Brain microvascular endothelial cell (primary cell): ENCODE measurements around the gene GIN1.

ENCODE experiments used
- DNase-seq: peaks from one replicate; pipeline ENCODE4 v3.0.0-alpha.2; 2020
- H3K27ac ChIP-seq: fragments of 250-450 bp; sonication (Bioruptor Pico); 2 replicates; pipeline ENCODE4 v1.5.1; 2020; ENCODE audit warnings: mild to moderate bottlenecking, moderate library complexity
- H3K27me3 ChIP-seq: fragments of 250-450 bp; sonication (Bioruptor Pico); replicated peaks from 2 replicates; pipeline ENCODE4 v1.5.1; 2020; ENCODE audit warnings: mild to moderate bottlenecking
- H3K36me3 ChIP-seq: fragments of 250-450 bp; sonication (Bioruptor Pico); replicated peaks from 2 replicates; pipeline ENCODE4 v1.5.1; 2020; ENCODE audit warnings: mild to moderate bottlenecking
- H3K4me3 ChIP-seq: 2 replicates; pipeline ENCODE4 v1.5.1; 2011; ENCODE audit warnings: low read depth, mild to moderate bottlenecking, control low read depth, low read length, moderate library complexity
- in situ Hi-C: cut with HindIII; loops from 2 replicates; pipeline ENCODE4 v1.10.0; 2017; ENCODE audit warnings: low sequenced_read_pairs, low pct_ligation_motif_present
- TF ChIP-seq, protein P1 (sequence below): IDR thresholded peaks from 2 replicates; pipeline ENCODE4 v1.5.1; 2011; ENCODE audit warnings: low read depth, mild to moderate bottlenecking, moderate library complexity, low read length, control low read depth, inconsistent platforms; ENCODE audit errors: missing control alignments

The GIN1 gene

DNA sequence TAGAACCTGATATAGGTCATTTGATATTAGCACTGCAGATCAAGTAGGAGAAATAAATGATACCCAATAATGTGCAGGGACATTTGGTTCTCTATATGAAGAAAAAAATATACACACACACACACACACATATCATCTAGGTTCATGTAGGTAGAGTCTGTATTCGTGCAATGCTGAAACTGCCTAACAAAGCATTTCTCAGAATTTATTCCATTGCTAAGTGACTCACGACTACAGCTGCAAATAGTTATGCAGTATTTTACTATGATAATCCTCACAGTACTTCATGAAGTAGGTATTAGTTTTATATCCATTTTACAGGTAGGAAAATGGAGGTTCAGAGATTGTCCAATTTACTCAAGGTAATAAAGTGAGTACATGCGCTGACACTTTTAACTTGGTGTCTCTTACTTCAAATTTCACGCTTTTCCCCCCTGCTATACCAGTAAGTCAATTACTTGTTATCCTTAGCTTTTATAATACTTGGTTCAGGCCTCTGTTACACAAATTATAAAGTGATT, 2.4 kb downstream of the GIN1 start:
- no peak overlapping the region for H3K27ac ChIP-seq

DNA sequence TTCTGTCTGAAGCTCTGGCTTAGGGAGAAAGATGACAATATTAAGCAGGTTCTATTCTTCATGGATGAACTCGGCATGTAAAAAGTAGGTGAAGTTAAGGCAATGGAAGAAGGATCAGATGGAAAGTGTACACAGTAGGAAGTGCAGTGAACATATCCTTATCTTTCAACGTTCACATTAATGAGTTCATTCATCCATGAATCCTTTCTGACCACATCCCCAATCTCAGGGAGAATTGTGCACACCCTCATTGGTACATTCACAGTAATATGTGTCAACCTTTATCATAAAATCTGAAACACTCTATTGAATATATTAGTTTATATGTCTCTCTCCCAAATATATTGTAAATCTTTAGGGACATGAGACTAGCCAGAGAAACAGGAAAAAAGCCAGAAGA, 5.5 kb downstream of the GIN1 start:
- Histone ChIP-seq H3K36me3 (no peaks in the 10 kb centered on the region), H3K27me3 (no peaks in the 10 kb centered on the region), H3K4me3 (no peak overlapping the region), H3K27ac (no peak overlapping the region)
- no peak for DNase-seq
- in situ Hi-C loops, result no loop called here
- TF ChIP-seq, protein P1, sequence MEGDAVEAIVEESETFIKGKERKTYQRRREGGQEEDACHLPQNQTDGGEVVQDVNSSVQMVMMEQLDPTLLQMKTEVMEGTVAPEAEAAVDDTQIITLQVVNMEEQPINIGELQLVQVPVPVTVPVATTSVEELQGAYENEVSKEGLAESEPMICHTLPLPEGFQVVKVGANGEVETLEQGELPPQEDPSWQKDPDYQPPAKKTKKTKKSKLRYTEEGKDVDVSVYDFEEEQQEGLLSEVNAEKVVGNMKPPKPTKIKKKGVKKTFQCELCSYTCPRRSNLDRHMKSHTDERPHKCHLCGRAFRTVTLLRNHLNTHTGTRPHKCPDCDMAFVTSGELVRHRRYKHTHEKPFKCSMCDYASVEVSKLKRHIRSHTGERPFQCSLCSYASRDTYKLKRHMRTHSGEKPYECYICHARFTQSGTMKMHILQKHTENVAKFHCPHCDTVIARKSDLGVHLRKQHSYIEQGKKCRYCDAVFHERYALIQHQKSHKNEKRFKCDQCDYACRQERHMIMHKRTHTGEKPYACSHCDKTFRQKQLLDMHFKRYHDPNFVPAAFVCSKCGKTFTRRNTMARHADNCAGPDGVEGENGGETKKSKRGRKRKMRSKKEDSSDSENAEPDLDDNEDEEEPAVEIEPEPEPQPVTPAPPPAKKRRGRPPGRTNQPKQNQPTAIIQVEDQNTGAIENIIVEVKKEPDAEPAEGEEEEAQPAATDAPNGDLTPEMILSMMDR, result no peak

More for the DNA sequence above, 2.4 kb downstream of the GIN1 start:
- no peak for DNase-seq
- in situ Hi-C loops, result no loop called here
- Histone ChIP-seq H3K27me3 (no peaks in the 10 kb centered on the region), H3K36me3 (no peaks in the 10 kb centered on the region), H3K4me3 (no peak overlapping the region)
- TF ChIP-seq, protein P1, result no peak

DNA sequence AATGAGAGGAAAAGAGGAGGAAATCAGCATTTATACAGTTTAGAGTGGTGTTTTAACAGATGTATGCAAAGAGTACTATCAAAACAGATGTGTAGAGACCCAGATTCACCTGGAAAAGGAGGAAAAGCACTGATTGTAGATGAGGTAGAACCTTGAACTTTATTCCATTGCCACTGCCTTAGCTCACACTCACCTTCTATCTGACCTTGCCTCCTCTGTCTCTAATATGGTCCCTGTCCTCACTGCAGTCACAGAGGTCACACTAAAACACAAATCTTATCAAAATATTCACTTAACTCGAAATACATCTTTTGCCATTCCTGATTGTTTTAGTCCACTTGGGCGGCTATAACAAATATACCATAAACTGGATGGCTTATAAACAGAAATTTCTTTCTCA, 7.0 kb downstream of the GIN1 start:
- Histone ChIP-seq H3K4me3 (no peak overlapping the region), H3K27ac (no peak overlapping the region), H3K27me3 (no peaks in the 10 kb centered on the region), H3K36me3 (no peaks in the 10 kb centered on the region)
- DNase-seq, result no peak
- in situ Hi-C loops, result no loop called here
- TF ChIP-seq, protein P1, result no peak

DNA sequence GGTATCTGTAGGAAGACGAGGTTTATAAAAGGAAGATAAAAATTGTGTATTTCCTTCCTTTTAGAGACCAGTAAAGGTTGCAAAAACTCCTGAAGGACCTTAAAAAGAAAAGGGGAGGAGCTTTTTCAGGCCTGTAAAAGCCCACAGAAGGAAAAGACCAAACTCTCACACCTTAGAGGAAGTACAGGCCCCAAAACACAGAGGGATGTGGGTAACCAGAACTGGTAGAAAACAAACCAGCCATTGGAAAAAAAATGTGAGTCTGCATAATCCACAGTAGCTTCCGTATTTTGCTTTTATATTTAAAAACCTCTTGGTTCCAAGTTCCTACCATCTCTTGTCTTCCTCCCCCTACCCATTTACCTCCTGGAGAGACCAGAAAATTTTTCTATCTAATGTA, 8.5 kb downstream of the GIN1 start:
- Histone ChIP-seq H3K4me3 (no peak overlapping the region), H3K27ac (no peak overlapping the region), H3K36me3 (no peaks in the 10 kb centered on the region), H3K27me3 (no peaks in the 10 kb centered on the region)
- TF ChIP-seq, protein P1, result no peak
- in situ Hi-C loops, result no loop called here
- no peak for DNase-seq

DNA sequence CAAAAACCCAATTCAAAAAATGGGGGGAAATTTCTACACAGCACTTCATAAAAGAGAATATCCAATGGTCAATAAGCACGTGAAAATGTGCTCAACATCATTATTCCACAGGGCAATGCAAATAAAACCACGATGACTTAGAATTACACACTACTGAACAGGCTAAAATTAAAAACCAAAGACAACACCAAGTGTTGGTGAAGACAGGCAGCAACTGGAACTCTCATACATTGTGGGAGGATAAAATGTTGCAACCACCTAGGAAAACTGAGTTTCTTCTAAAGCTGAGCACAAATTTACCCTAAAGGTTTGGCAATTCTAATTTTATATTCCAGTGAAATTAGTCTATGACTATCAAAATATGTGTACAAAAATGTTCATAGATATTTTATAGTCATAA, 9.5 kb downstream of the GIN1 start:
- Histone ChIP-seq H3K36me3 (no peaks in the 10 kb centered on the region), H3K27ac (no peak overlapping the region), H3K4me3 (no peak overlapping the region), H3K27me3 (no peaks in the 10 kb centered on the region)
- TF ChIP-seq, protein P1, result no peak
- DNase-seq, result no peak
- in situ Hi-C loops, result no loop called here

DNA sequence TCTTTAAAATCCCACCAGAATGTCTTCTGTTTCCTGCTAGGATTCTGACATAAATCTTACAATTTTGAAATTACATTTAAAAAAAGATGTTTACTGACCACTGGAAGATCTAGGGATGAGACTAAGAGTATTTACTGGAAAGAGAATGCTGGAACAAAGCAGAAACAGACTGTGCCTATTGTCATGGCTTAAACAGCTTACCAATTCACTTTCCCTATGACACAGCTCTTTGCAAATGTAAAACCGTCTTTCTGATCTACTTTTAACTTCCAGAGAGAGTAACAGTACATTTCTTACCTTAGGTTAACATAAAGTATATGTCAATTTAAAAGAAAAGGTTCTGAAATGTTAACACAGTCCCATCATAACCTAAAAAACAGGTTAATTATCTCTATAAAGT, 10.7 kb downstream of the GIN1 start:
- TF ChIP-seq, protein P1, result no peak
- H3K27me3 ChIP-seq, result no peaks in the 10 kb centered on the region
- DNase-seq, result no peak
- H3K36me3 ChIP-seq, result no peaks in the 10 kb centered on the region
- in situ Hi-C loops, result no loop called here
- H3K27ac ChIP-seq, result no peak overlapping the region
- no peak overlapping the region for H3K4me3 ChIP-seq
